Retina (tissue), 1 donor: ENCODE results near the gene RBM19.

Experiments used
- DNase-seq: peaks from one replicate; pipeline ENCODE4 v3.0.0-alpha.2; 2016

The RBM19 gene

DNA sequence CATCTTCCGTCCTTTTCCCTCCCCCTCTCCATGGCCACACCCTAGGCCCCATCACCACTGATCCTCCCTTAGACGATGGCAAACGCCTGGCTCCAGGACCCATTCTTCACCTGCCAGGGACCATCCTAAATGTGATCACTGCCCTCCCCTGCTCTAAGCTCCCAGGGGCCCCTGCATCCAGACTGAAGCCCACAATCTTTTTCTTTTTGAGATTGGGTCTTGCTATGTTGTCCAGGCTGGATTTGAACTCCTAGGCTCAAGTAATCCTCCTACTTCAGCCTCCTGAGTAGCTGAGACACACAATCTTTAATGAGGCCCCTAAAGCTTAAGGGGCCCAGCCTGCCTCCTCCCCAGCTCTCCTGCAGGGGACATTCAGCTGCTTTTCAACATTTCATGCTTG is 15.3 kb downstream of the RBM19 start:
- no peak for DNase-seq

DNA sequence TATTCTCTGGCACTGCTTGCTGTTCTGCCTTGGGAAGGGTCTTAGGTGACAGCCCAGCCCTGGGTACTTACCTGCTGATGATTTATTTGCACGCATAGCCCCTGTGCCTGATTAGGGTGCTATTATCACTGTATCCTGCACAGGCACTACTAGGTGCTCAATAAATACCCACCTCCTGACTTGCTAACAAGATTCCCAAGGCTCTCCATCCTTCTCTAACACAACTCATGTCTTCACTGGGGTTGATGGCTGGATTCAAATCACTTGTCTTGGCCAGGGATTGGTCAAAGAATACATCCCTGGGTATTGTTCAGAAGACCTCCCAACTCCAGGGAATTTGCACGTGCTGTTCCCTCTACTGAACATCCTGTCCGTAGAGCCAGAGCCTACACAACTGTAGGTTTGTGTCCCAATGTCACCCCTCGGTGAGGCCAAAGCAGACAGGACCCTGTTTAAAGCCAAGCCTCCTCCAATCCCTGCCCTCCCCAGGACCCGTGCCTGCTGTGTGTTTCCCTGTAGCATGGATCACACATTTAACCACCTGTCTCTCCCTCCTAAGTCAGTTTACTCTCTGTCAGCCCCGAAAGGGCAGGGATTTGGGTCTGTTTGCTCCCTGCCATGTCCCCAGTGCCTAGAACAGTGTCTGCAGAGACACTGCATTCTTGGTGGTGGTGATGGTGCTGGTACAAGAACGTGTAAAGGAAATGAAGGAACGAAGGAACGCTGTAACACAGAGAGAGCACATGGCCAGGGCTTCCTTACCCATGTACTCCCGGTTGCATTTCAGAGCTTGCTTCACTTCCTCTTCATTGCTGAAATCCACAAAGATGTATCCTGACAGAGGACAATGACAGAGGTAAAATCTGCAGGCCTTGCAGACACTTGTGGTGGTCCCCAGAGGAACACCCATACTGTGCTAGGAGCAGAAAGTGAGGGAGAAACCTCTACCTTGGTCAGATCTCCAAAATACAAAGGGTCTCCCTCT is 16.5 kb downstream of the RBM19 start:
- DNase-seq = no peak

DNA sequence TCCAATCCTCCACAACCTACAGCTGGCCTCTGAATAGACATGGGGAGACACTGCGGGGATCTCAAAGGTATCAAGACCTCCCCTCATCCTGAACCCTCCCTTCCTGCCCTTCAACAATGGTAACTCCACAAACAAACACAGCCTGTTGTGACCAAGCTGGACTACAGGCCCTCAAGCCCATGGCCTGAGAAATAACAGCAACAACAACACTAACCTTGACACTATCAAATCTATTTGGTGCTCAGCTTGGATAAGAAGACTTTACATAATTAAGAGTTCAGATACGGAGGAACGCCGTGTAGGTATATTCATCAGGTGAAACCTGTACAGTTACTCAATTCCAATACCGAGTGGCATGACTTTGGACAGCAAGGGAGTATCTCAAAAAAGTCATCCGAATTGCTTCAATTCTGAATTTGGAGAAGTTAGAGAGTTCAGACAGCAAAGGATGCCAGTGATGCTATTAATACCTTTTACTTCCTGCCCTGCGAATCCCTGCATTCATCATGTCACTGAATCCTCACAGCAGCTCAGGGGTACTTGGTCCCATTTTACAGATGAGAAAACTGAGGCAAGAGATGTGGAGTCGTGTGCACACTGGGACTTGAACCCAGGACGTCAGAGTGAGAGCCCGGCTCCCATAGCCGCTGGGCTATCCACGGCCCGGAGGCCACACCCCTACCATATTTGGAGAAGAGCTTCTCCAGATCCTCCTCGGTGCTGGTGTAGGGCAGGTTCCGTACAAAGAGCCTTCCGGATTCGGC is 17.8 kb downstream of the RBM19 start:
- no peak for DNase-seq

DNA sequence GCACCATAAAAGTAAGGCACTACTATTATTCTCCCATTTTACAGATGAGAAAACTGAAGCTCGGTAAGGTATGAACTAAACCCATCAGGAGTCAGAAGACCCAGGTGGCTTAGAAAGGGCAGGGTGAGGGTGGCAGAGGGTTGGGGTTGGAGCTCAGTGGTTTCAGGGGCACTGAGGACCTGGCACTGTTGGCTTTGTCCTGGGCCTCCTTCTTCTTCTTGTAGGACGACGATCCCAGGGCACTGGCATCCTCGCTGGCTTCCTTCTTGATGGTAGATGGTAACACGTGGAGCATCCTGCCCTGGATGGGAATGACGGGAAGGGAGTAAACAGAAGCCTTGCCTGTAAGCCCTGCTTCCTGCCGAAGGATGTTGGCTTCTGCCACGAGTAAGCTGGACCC is 19.9 kb downstream of the RBM19 start:
- no peak for DNase-seq

DNA sequence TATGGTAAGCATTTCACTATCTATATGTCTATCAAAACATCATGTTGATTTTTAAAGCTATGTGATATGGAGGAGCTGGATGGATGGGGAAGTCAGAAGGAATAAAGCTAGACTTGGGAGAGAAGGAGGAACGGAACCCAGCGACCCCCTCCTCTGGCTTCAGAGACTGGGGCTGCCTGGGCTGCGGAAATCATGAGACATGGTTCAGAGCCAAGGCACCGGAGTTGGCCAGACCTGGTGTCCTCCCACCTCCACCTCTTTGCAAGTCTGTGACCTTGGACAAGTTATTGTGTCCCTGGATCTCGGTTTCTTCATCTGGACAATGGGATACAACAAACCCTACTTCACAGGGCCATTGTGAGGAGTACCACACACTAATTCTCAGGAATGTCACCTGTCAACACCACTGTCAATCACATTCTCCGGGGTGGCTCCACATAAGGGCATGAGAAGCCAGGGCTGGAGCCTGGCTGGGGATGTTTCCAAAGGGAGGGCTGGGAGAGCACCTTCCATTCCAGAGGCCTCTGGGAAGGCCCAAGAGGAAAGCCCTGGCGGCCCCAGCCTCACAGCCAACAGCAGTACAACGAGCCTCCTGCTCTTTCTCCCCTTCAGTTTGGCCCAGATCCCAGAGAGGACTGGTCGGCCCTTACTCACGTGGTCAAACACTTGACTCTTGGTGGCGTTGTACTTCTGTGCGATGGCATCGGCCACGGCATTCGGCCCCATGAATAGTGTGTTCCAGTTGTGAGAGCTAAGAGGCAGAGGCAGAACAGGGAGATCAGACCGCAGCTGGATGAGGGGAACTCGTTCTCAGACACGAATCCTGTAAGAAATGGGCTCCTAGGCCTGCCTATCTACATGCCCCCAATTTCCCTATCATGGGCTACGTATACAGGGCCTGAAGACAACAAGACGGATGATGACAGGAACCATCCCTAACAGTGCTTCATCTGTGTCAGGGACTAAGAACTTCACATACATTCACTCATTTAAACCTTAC is 20.7 kb downstream of the RBM19 start:
- DNase-seq = no peak

DNA sequence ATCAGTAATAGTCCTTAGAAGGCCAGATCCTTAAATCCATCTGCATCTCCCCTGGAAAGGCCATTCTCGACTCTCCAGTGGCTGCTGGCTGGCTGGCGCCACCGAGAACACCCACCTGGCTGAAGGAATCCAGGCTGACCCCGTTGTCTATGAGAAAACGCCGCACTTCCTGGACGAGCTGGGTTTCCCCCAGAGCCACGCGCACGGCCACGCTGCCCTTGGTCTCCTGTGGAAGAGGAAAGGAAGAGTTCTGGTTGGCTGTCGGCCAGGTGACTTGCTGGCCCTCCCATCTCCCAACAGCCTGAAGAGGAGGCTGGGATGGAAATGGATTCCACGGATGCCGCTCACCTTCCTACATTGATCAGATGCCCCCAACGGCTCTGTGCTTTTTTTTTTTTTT is 23.9 kb downstream of the RBM19 start:
- no peak for DNase-seq

DNA sequence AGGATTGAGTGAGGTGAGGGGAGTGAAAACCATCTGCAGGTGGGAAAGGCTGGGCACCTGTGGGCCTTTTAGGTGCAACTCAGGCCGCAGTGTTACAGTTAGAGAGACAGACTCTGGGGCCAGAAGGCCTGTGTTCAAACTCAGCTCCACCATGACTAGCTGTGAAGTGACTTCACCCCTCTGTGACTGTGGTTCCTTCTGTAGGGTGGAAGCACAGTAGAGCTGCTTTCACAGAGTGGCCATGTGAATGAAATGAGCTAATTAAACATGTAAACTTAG is 25.0 kb downstream of the RBM19 start:
- no peak for DNase-seq

DNA sequence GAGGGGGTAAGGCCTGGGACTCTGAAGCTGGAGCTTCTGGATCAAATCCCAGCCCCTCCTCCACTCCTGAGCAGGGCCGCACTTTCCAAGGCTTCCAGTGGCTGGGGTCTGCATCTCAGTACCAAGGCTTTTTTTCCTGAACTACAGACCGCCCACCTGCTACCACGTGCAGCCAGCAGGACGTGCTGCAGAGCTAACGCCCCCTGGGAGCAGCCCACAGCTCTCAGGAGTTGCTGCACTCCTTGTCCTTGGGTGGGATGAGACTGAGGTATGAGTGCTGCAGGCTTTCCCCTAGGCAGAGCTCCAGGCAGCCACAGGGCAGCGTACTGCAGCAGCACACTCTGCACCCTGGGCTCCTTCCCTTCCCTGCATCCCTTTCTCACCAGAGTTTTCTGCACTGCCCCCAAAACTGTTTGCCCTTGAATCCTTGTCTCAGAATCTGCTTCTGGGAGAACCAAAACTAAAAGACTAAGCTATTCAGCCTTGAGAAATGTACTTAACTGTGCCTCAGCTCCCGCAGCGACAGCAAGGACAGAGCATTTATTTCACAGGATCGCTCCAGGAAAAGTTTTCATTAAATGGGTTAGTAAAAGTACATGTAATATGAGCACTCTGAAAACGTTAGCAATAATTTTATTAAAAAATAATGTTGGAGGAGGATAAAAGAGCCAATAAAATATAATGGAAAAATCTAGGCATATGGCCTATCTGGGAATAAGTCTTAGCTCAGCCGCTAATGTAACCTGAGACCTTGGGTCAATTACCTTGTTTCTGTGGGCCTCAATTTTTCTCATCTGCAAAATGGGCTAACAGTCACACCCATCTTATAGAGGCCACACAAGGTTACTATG is 25.5 kb downstream of the RBM19 start:
- DNase-seq = no peak

DNA sequence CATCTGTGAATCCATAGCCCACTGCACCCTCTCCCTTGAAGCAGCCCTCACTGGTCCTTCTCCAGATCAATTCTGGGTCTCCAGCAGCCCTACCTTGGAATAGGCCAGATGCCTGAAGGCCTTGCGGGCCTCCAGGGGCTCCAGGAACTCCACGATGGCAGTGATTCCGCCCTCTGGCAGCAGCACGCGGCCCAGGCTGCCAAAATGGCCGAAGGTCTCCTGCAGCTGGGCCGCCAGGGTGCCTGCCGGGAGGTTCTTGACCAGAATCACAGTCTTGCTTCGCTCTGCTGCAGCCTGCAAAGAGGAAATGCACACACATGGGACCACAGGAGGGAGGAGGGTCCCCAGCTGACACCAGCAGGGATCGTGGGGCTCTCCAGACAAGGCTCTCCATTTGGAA is 26.3 kb downstream of the RBM19 start:
- DNase-seq = no peak

DNA sequence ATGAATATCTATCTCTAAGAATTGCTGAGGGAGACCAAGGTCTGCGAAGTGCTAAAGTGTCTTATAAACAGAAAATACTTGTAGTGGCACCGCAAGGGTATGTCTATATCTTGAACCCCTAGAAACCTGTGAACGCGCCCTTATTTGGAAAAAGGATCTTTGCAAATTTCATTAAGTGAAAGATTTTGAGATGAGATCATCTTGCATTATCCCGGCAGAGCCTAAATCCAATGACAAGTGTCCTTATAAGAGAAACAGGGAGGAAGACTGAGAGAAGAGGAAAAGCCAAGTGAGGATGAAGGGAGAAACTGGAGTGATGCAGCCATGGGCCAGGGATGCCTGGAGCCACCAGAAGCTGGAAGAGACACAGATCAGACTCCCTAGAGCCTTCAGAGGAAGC is 27.7 kb downstream of the RBM19 start:
- no peak for DNase-seq

DNA sequence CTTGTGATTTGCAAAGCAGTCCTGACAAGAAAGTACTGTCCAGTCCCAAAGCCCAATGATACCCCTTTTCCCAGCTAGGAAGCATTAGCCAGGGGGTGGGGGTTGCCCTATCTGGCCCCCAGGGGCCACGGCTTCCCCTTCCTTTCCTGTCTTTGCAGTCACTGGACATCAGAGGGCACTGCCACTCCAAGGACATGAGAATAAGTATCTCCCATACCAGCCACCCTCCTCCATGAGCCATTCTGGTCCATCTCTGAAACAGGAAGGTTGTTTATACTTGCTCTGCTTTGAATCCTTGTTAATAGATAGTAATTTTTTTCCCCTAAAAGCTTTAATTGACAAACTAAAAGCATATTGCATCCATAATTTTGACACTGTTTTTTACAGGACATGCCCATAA is 29.7 kb downstream of the RBM19 start:
- no peak for DNase-seq

DNA sequence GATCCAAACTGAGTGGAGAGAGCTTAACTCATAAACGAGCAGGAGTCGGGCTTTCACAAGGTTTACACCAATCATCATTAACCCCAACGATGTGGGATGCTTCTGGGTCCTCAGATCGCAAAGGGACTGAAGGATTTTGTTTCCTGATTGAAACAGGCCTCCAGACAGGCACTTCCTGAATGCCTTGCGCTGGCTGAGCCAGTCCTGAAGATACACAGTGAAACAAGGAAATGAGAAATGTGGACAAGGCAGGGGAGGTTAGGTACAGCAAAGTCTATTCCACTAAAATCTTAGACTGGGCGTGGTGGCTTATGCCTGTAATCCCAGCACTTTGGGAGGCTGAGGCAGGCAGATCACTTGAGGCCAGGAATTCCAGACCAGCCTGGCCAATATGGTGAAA is 30.7 kb downstream of the RBM19 start:
- DNase-seq = no peak

DNA sequence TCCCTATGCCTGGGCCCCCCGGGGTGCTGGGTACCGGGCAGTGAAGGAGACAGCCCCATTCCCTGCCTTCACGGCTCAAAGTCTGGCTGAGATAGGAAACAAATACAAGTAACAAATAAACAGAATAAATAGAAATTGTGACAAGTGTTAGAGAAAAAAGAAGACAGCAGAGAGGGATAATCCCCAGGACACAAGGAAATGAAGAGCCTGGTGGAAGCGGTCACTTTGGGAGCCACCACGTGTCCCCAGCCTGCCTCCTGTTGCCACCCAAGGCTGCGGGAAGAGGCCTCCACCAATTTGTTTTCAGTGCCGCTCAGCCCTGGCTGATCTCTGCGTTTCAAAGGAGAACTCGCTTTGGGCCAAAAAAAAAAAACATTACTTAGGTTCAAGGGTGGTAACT is 31.2 kb downstream of the RBM19 start:
- DNase-seq = no peak

DNA sequence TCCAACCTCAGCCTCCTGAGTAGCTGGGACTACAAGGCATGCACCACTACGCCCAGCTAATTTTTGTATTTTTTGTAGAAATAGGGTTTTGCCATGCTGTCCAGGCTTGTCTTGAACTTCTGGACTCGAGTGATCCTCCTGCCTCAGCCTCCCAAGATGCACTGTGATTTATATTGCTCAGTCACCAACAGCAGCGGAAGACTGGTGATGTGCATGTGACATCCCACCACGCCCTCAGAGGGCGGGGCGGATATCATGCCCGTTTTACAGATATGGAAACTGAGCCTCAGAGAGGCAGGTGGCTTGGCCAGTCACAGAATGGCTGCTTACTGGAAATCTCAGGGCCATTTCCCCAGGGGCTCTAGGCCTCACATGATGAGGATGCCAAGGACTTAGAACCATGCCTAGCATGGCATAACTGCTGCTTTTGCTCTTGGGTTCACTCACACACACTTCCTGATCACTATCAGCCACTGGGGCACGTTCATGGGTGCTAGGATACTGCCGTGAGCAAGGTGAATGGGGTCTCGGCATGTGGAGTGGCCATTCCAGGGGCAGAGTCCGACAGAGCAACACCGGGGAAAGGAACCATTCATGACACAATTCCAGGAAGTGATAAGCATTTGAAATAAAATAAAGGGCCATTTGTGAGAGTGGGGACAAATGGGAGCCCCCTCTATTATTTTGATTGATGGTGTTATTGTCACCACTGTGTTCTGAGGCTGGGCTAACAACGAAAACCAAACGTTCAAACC is 31.9 kb downstream of the RBM19 start:
- DNase-seq = no peak

DNA sequence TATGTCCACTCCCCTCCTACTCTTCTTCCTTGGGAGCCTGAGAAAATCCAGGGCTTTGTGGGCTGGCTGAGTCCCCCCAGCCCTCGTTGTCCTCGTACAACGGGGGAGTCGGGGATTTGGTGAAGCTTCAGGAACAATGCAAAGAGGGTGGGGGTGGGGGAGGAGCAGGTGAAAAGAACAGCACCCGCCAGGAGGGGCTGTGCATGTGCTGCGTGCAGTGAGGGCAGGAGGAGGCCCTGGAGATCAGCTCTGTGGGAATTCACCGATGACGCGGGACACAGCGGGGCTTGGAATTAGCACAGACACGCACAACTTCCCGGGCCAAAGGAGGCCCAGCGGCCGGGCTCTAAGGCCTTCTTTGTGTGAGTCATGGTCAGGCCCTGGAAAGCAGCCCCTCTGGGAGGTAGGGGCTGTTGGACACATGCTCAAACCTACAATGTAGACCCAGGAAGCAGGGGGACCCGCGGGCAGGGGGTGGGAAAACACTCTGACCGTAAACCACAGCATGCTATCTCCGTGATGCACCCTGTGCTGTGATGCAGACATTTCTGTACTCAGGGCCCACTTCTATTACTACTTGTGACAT is 32.8 kb downstream of the RBM19 start:
- peak; percentile 74 for DNase-seq

DNA sequence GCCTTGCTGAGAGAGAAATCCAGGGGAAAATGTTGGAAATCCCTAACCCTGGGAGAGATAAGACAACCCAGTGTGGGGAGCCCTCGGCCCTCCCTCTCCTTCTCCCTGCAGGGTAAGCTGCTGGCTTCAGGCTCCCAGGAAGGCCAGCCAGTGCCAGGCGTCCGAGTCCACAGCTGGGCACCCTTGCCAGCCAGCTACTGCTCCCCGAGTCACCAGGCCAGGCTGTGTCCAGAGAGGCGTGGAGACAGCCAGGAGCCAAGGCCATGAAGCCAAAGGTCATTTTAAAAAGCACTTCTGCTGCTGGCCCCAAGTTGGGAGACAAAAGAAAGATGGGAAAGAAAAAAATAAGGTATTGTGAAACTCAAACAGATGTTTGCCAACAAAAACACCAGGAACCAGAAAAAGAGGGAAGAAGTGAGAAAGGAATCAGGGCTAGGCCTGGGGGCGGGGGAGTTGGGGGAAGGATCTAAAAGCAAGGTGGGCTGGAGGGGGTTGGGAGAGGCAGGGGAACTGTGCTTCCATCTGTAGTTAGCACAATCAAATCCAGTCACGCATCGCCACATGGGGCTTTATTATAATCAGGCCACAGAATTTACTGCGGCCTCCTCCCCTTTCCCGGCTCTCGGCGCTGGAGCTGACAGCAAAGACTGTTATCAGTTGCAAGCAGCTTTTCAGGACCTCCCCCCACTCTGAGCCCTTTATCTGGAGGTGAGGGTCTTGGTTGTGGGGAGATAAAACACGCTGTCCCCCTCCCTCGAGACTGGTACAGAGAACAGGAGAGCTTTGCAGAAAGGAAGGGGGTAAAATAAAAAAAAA is 33.5 kb downstream of the RBM19 start:
- peak; percentile 29 for DNase-seq

DNA sequence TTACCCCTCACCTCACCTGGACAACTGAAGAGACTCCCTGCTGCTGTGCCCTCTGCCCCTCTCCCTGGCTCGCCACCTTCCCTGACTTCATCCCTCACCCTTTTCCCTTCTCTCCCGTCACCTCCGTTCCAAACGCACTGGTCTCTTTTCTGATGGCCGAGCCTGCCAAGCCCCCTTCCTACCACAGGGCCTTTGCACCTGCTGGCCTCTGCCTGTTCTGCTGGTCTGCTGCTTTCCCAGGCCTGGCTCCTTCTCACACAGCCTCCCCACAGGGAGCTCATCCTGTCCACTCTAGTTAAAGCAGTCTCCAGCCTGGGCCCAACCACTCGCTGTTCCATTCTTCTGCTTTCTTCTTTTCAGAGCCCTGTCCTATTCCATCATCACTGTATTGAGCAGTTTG is 34.6 kb downstream of the RBM19 start:
- no peak for DNase-seq

DNA sequence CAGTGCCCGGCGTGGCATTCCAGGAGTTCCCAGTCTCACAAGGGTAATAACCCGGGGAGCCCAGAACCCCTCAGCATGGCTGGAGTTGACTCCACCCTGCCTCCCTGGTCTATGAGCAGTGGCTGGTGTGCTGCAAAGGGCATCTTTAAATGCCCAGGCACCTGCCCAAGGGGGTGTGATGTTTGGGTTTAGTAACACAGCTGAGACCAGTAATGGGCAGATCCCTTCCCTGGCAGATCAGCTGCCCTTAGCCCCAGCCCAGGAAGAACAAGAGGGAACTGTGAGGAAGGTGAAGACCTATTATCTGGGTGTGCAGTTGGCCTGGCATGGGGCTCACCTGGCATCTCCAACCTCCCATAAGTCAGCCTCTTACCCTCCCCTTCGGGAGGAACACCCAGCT is 35.9 kb downstream of the RBM19 start:
- no peak for DNase-seq

DNA sequence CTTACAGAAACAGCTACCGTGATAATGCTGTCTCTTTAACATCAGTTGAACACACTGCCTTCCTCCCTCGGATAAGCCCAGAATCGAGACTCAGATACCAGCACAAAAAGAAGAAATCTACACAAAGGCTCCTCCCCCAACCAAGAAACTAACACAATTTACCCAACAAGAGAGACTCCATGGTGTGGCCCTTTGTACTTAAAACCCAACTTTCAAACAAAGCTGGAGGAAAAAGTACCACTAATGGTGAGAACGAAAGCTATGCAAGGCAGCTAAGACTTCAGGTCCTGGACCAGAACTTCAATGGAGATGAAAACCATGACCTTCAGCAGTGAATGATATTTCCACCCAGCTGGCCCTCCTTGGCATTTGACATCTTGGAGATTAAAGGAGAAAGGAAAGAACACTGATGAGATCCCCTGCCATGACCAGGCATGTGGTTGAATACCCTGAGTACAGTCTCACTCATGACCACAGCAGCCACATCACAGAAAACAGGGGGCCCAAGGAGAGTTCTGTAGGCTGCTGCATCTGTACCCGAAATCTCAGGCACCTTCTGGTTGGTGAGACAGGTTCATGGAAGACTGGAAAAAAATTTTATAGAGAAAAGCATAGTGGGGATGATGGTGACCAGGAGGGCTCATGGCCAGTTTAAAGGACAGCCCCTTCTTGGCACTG is 36.7 kb downstream of the RBM19 start:
- no peak for DNase-seq
